GM23248 (cell line): Measurements from ENCODE around the gene SLC12A3.

ENCODE experiments used
- EZH2 ChIP-seq: fragments of 200-600 bp; sonication (generic); IDR thresholded peaks from 2 replicates; pipeline ENCODE4 v1.6.1; 2018; ENCODE audit warnings: antibody characterized with exemption, mild to moderate bottlenecking; ENCODE audit not compliant: insufficient read depth, poor library complexity, severe bottlenecking
- EZH2phosphoT487 ChIP-seq: fragments of 200-600 bp; sonication (generic); IDR thresholded peaks from 2 replicates; pipeline ENCODE4 v1.6.1; 2018; ENCODE audit warnings: antibody characterized with exemption, moderate library complexity, mild to moderate bottlenecking, low read depth; ENCODE audit not compliant: insufficient read depth

GRCh38 chr16:56878282-56878854 is 13.4 kb downstream of the SLC12A3 start:
- no peak for TF ChIP-seq EZH2phosphoT487
- no peak for TF ChIP-seq EZH2
